Measurements from ENCODE around the gene VEPH1. TPM values are rescaled to one million over a fixed set of nuclear protein-coding genes. Genes with fewer than 3 reads are reported as not detected.

The VEPH1 gene
- total and polyA plus RNA-seq, 5 donors from 2014 or later = 2.6 TPM; not detected in 4

GRCh38 chr3:157491136-157491535 is 12.1 kb downstream of the VEPH1 start:
- DNase-seq = no peak
- peaks cover 0 to 2% (median 0%) of the 10 kb centered on the region in 4 donors for H3K4me1 Mint-ChIP-seq
- no peak for ATAC-seq (ENCODE audit: low read depth in 2 of 2)
- H3K4me1 ChIP-seq (ENCODE audit: control insufficient read depth, insufficient read depth, low read length, poor library complexity, severe bottlenecking) = no peaks in the 10 kb centered on the region
- no peaks in the 10 kb centered on the region for H3K36me3 ChIP-seq (ENCODE audit: control insufficient read depth, insufficient read depth, low read length)
- H3K4me3 ChIP-seq (ENCODE audit: low read depth, low read length) = no peak overlapping the region
- H3K27ac ChIP-seq (ENCODE audit: insufficient read depth, low read length, poor library complexity, severe bottlenecking) = no peak overlapping the region
- peaks cover 0 to 1% (median 0%) of the 10 kb centered on the region in 7 donors for H3K9me3 Mint-ChIP-seq
- no peaks in the 10 kb centered on the region for H3K27me3 Mint-ChIP-seq
- H3K4me3 Mint-ChIP-seq = no peak overlapping the region
- no peak overlapping the region for H3K27ac Mint-ChIP-seq
- H3K9me3 ChIP-seq (ENCODE audit: control insufficient read depth in 2 of 2, low read length in 2 of 2) = no peaks in the 10 kb centered on the region
- no peaks in the 10 kb centered on the region for H3K36me3 Mint-ChIP-seq
- H3K27me3 ChIP-seq (ENCODE audit: control insufficient read depth, insufficient read depth, low read length) = no peaks in the 10 kb centered on the region

- no peaks in the 10 kb centered on the region for H3K27me3 ChIP-seq (ENCODE audit: control insufficient read depth, insufficient read depth, low read length)
- H3K36me3 Mint-ChIP-seq = no peaks in the 10 kb centered on the region
- H3K9me3 Mint-ChIP-seq = peaks cover 0 to 1% (median 0%) of the 10 kb centered on the region in 7 donors
- H3K27me3 Mint-ChIP-seq = no peaks in the 10 kb centered on the region
- H3K27ac Mint-ChIP-seq = no peak overlapping the region
- H3K36me3 ChIP-seq (ENCODE audit: control insufficient read depth, insufficient read depth, low read length) = no peaks in the 10 kb centered on the region
- no peaks in the 10 kb centered on the region for H3K4me1 ChIP-seq (ENCODE audit: control insufficient read depth, insufficient read depth, low read length, poor library complexity, severe bottlenecking)
- H3K9me3 ChIP-seq (ENCODE audit: control insufficient read depth in 2 of 2, low read length in 2 of 2) = no peaks in the 10 kb centered on the region
- ATAC-seq (ENCODE audit: low read depth in 2 of 2) = no peak
- DNase-seq = no peak
- peaks cover 0 to 2% (median 0%) of the 10 kb centered on the region in 4 donors for H3K4me1 Mint-ChIP-seq
- no peak overlapping the region for H3K4me3 ChIP-seq (ENCODE audit: low read depth, low read length)
- H3K4me3 Mint-ChIP-seq = no peak overlapping the region
- H3K27ac ChIP-seq (ENCODE audit: insufficient read depth, low read length, poor library complexity, severe bottlenecking) = no peak overlapping the region
Measured at GRCh38 chr3:157488144-157488543, 15.1 kb downstream of the VEPH1 start.

GRCh38 chr3:157487339-157487738 is 15.9 kb downstream of the VEPH1 start:
- no peak overlapping the region for H3K4me3 Mint-ChIP-seq
- no peaks in the 10 kb centered on the region for H3K4me1 ChIP-seq (ENCODE audit: control insufficient read depth, insufficient read depth, low read length, poor library complexity, severe bottlenecking)
- H3K36me3 ChIP-seq (ENCODE audit: control insufficient read depth, insufficient read depth, low read length) = no peaks in the 10 kb centered on the region
- H3K4me1 Mint-ChIP-seq = peaks cover 0 to 2% (median 0%) of the 10 kb centered on the region in 4 donors
- no peak overlapping the region for H3K4me3 ChIP-seq (ENCODE audit: low read depth, low read length)
- DNase-seq (no peak), ATAC-seq (ENCODE audit: low read depth in 2 of 2) (no peak)
- no peak overlapping the region for H3K27ac Mint-ChIP-seq
- peaks cover 0 to 2% (median 0%) of the 10 kb centered on the region in 7 donors for H3K9me3 Mint-ChIP-seq
- H3K27ac ChIP-seq (ENCODE audit: insufficient read depth, low read length, poor library complexity, severe bottlenecking) = no peak overlapping the region
- no peaks in the 10 kb centered on the region for H3K27me3 ChIP-seq (ENCODE audit: control insufficient read depth, insufficient read depth, low read length)
- H3K9me3 ChIP-seq (ENCODE audit: control insufficient read depth in 2 of 2, low read length in 2 of 2) = no peaks in the 10 kb centered on the region
- H3K27me3 Mint-ChIP-seq = no peaks in the 10 kb centered on the region
- no peaks in the 10 kb centered on the region for H3K36me3 Mint-ChIP-seq

- H3K4me1 ChIP-seq (ENCODE audit: control insufficient read depth, insufficient read depth, low read length, poor library complexity, severe bottlenecking) = no peaks in the 10 kb centered on the region
- H3K36me3 ChIP-seq (ENCODE audit: control insufficient read depth, insufficient read depth, low read length) = no peaks in the 10 kb centered on the region
- Mint-ChIP-seq H3K27me3 (no peaks in the 10 kb centered on the region), H3K27ac (no peak overlapping the region), H3K36me3 (no peaks in the 10 kb centered on the region), H3K4me3 (no peak overlapping the region), H3K9me3 (peaks cover 0 to 7% (median 0%) of the 10 kb centered on the region in 7 donors), H3K4me1 (no peaks in the 10 kb centered on the region)
- no peak overlapping the region for H3K4me3 ChIP-seq (ENCODE audit: low read depth, low read length)
- ATAC-seq (ENCODE audit: low read depth in 2 of 2) = no peak
- no peak for DNase-seq
- no peaks in the 10 kb centered on the region for H3K27me3 ChIP-seq (ENCODE audit: control insufficient read depth, insufficient read depth, low read length)
- no peak overlapping the region for H3K27ac ChIP-seq (ENCODE audit: insufficient read depth, low read length, poor library complexity, severe bottlenecking)
- no peaks in the 10 kb centered on the region for H3K9me3 ChIP-seq (ENCODE audit: control insufficient read depth in 2 of 2, low read length in 2 of 2)
Measured at GRCh38 chr3:157479464-157480243, 23.6 kb downstream of the VEPH1 start.

DNA sequence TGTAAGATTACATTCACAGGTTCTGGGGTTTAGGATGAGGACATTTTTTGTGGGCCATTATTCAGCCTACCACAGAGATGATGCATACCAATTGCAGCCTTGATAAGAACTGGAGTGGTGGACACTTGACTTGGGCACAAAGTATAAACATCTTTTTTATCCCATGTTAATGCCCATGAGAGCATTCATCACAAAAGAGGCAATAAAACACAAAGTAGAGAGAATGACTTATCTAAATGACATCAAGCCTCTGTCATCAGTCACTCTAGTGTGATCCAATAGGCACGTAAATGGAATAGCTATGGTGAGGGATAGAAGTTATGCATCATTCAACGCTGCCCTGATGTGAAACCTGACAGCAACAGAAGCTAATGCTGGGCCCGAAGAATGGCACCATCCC is 25.8 kb downstream of the VEPH1 start:
- Histone ChIP-seq H3K4me3 (ENCODE audit: low read depth, low read length) (no peak overlapping the region), H3K36me3 (ENCODE audit: control insufficient read depth, insufficient read depth, low read length) (no peaks in the 10 kb centered on the region), H3K27ac (ENCODE audit: insufficient read depth, low read length, poor library complexity, severe bottlenecking) (no peak overlapping the region), H3K9me3 (ENCODE audit: control insufficient read depth in 2 of 2, low read length in 2 of 2) (no peaks in the 10 kb centered on the region), H3K4me1 (ENCODE audit: control insufficient read depth, insufficient read depth, low read length, poor library complexity, severe bottlenecking) (no peaks in the 10 kb centered on the region), H3K27me3 (ENCODE audit: control insufficient read depth, insufficient read depth, low read length) (no peaks in the 10 kb centered on the region)
- no peaks in the 10 kb centered on the region for H3K36me3 Mint-ChIP-seq
- no peaks in the 10 kb centered on the region for H3K27me3 Mint-ChIP-seq
- no peaks in the 10 kb centered on the region for H3K4me1 Mint-ChIP-seq
- ATAC-seq (ENCODE audit: low read depth in 2 of 2) (no peak), DNase-seq (no peak)
- H3K4me3 Mint-ChIP-seq = no peak overlapping the region
- peaks cover 0 to 5% (median 0%) of the 10 kb centered on the region in 7 donors for H3K9me3 Mint-ChIP-seq
- H3K27ac Mint-ChIP-seq = no peak overlapping the region

GRCh38 chr3:157475921-157476414 is 27.2 kb downstream of the VEPH1 start:
- Histone ChIP-seq H3K4me3 (ENCODE audit: low read depth, low read length) (no peak overlapping the region), H3K36me3 (ENCODE audit: control insufficient read depth, insufficient read depth, low read length) (no peaks in the 10 kb centered on the region), H3K27ac (ENCODE audit: insufficient read depth, low read length, poor library complexity, severe bottlenecking) (no peak overlapping the region), H3K27me3 (ENCODE audit: control insufficient read depth, insufficient read depth, low read length) (no peaks in the 10 kb centered on the region), H3K4me1 (ENCODE audit: control insufficient read depth, insufficient read depth, low read length, poor library complexity, severe bottlenecking) (no peaks in the 10 kb centered on the region), H3K9me3 (ENCODE audit: control insufficient read depth in 2 of 2, low read length in 2 of 2) (no peaks in the 10 kb centered on the region)
- H3K9me3 Mint-ChIP-seq = peaks cover 0 to 2% (median 0%) of the 10 kb centered on the region in 7 donors
- no peaks in the 10 kb centered on the region for H3K36me3 Mint-ChIP-seq
- H3K27ac Mint-ChIP-seq = no peak overlapping the region
- no peaks in the 10 kb centered on the region for H3K27me3 Mint-ChIP-seq
- DNase-seq (no peak), ATAC-seq (ENCODE audit: low read depth in 2 of 2) (no peak)
- no peaks in the 10 kb centered on the region for H3K4me1 Mint-ChIP-seq
- no peak overlapping the region for H3K4me3 Mint-ChIP-seq

- Mint-ChIP-seq H3K27me3 (peaks cover 8% of the 10 kb centered on the region), H3K36me3 (no peaks in the 10 kb centered on the region), H3K4me1 (no peaks in the 10 kb centered on the region), H3K27ac (no peak overlapping the region), H3K4me3 (no peak overlapping the region), H3K9me3 (peaks cover 0 to 3% (median 0%) of the 10 kb centered on the region in 7 donors)
- Histone ChIP-seq H3K36me3 (ENCODE audit: control insufficient read depth, insufficient read depth, low read length) (no peaks in the 10 kb centered on the region), H3K9me3 (ENCODE audit: control insufficient read depth in 2 of 2, low read length in 2 of 2) (no peaks in the 10 kb centered on the region), H3K4me3 (ENCODE audit: low read depth, low read length) (no peak overlapping the region), H3K27ac (ENCODE audit: insufficient read depth, low read length, poor library complexity, severe bottlenecking) (no peak overlapping the region), H3K27me3 (ENCODE audit: control insufficient read depth, insufficient read depth, low read length) (no peaks in the 10 kb centered on the region), H3K4me1 (ENCODE audit: control insufficient read depth, insufficient read depth, low read length, poor library complexity, severe bottlenecking) (no peaks in the 10 kb centered on the region)
- ATAC-seq (ENCODE audit: low read depth in 2 of 2) (no peak), DNase-seq (no peak)
Measured at GRCh38 chr3:157472648-157473047, 30.6 kb downstream of the VEPH1 start.

- peaks cover 8% of the 10 kb centered on the region for H3K27me3 Mint-ChIP-seq
Measured at GRCh38 chr3:157471064-157471463, 32.2 kb downstream of the VEPH1 start.

More at GRCh38 chr3:157471064-157471463, 32.2 kb downstream of the VEPH1 start:
- no peaks in the 10 kb centered on the region for H3K4me1 ChIP-seq (ENCODE audit: control insufficient read depth, insufficient read depth, low read length, poor library complexity, severe bottlenecking)
- no peaks in the 10 kb centered on the region for H3K36me3 ChIP-seq (ENCODE audit: control insufficient read depth, insufficient read depth, low read length)
- H3K9me3 ChIP-seq (ENCODE audit: control insufficient read depth in 2 of 2, low read length in 2 of 2) = no peaks in the 10 kb centered on the region
- no peaks in the 10 kb centered on the region for H3K4me1 Mint-ChIP-seq
- H3K4me3 Mint-ChIP-seq = no peak overlapping the region
- DNase-seq (no peak), ATAC-seq (ENCODE audit: low read depth in 2 of 2) (no peak)
- H3K4me3 ChIP-seq (ENCODE audit: low read depth, low read length) = no peak overlapping the region
- H3K27ac Mint-ChIP-seq = no peak overlapping the region
- H3K36me3 Mint-ChIP-seq = no peaks in the 10 kb centered on the region
- H3K27ac ChIP-seq (ENCODE audit: insufficient read depth, low read length, poor library complexity, severe bottlenecking) = no peak overlapping the region
- peaks cover 0 to 4% (median 0%) of the 10 kb centered on the region in 7 donors for H3K9me3 Mint-ChIP-seq
- no peaks in the 10 kb centered on the region for H3K27me3 ChIP-seq (ENCODE audit: control insufficient read depth, insufficient read depth, low read length)
